ENCODE data around the gene RNF214. TPM values are rescaled to one million over a fixed set of nuclear protein-coding genes. Genes with fewer than 3 reads are reported as not detected.

Gene RNF214
- total RNA-seq, 3 donors from 2014 or later: 16.2 to 17.9 (median 16.9) TPM

GRCh38 chr11:117290809-117291396 is 58.4 kb downstream of the RNF214 start, which contains the start of gene BACE1-AS:
TSS of gene BACE1-AS (plus strand) at chr11:117291346.
- H3K36me3 Mint-ChIP-seq (ENCODE audit: insufficient read depth): peaks cover 26% of the 10 kb centered on the region
- no peak for DNase-seq
- peaks cover 6% of the 10 kb centered on the region for H3K4me1 Mint-ChIP-seq (ENCODE audit: low read depth)
- H3K9me3 Mint-ChIP-seq: no peaks in the 10 kb centered on the region
- ATAC-seq: no peak
- no peaks in the 10 kb centered on the region for H3K27me3 Mint-ChIP-seq (ENCODE audit: low read depth)
- no peak within 1 kb of the TSS for H3K4me3 Mint-ChIP-seq

- H3K9me3 Mint-ChIP-seq: no peaks in the 10 kb centered on the region
These were observed 60.1 kb downstream of the RNF214 start for GRCh38 chr11:117292616-117293015.

GRCh38 chr11:117295438-117296137 is 63.1 kb downstream of the RNF214 start:
- H3K36me3 Mint-ChIP-seq (ENCODE audit: insufficient read depth): peaks cover 6% of the 10 kb centered on the region
- no peaks in the 10 kb centered on the region for H3K4me1 Mint-ChIP-seq (ENCODE audit: low read depth)
- no peak for ATAC-seq
- DNase-seq: no peak
- no peaks in the 10 kb centered on the region for H3K27me3 Mint-ChIP-seq (ENCODE audit: low read depth)
- no peaks in the 10 kb centered on the region for H3K9me3 Mint-ChIP-seq
- no peak overlapping the region for H3K4me3 Mint-ChIP-seq

More at GRCh38 chr11:117292616-117293015, 60.1 kb downstream of the RNF214 start:
- Mint-ChIP-seq H3K27me3 (ENCODE audit: low read depth) (no peaks in the 10 kb centered on the region), H3K4me3 (no peak overlapping the region), H3K4me1 (ENCODE audit: low read depth) (no peaks in the 10 kb centered on the region), H3K36me3 (ENCODE audit: insufficient read depth) (peaks cover 18% of the 10 kb centered on the region)
- DNase-seq (no peak), ATAC-seq (no peak)

- H3K9me3 Mint-ChIP-seq: no peaks in the 10 kb centered on the region
- ATAC-seq (no peak), DNase-seq (no peak)
- H3K4me1 Mint-ChIP-seq (ENCODE audit: low read depth): no peaks in the 10 kb centered on the region
- H3K4me3 Mint-ChIP-seq: no peak overlapping the region
- H3K36me3 Mint-ChIP-seq (ENCODE audit: insufficient read depth): no peaks in the 10 kb centered on the region
- H3K27me3 Mint-ChIP-seq (ENCODE audit: low read depth): no peaks in the 10 kb centered on the region
These were observed 64.4 kb downstream of the RNF214 start for GRCh38 chr11:117296881-117297280.

GRCh38 chr11:117298195-117298594 is 65.7 kb downstream of the RNF214 start:
- Mint-ChIP-seq H3K27me3 (ENCODE audit: low read depth) (no peaks in the 10 kb centered on the region), H3K4me3 (no peak overlapping the region), H3K36me3 (ENCODE audit: insufficient read depth) (no peaks in the 10 kb centered on the region), H3K9me3 (no peaks in the 10 kb centered on the region), H3K4me1 (ENCODE audit: low read depth) (no peaks in the 10 kb centered on the region)
- DNase-seq: no peak
- no peak for ATAC-seq

GRCh38 chr11:117299351-117300282 is 67.1 kb downstream of the RNF214 start:
- DNase-seq (no peak), ATAC-seq (no peak)
- no peaks in the 10 kb centered on the region for H3K36me3 Mint-ChIP-seq (ENCODE audit: insufficient read depth)
- H3K27me3 Mint-ChIP-seq (ENCODE audit: low read depth): no peaks in the 10 kb centered on the region
- H3K9me3 Mint-ChIP-seq: no peaks in the 10 kb centered on the region
- no peaks in the 10 kb centered on the region for H3K4me1 Mint-ChIP-seq (ENCODE audit: low read depth)
- H3K4me3 Mint-ChIP-seq: no peak overlapping the region

- no peak overlapping the region for H3K4me3 Mint-ChIP-seq
- H3K4me1 Mint-ChIP-seq (ENCODE audit: low read depth): no peaks in the 10 kb centered on the region
- no peak for ATAC-seq
- no peaks in the 10 kb centered on the region for H3K27me3 Mint-ChIP-seq (ENCODE audit: low read depth)
- DNase-seq: no peak
- no peaks in the 10 kb centered on the region for H3K9me3 Mint-ChIP-seq
- H3K36me3 Mint-ChIP-seq (ENCODE audit: insufficient read depth): no peaks in the 10 kb centered on the region
These were observed 67.8 kb downstream of the RNF214 start for GRCh38 chr11:117300283-117300663.

- Mint-ChIP-seq H3K4me3 (no peak overlapping the region), H3K4me1 (ENCODE audit: low read depth) (no peaks in the 10 kb centered on the region), H3K36me3 (ENCODE audit: insufficient read depth) (no peaks in the 10 kb centered on the region), H3K27me3 (ENCODE audit: low read depth) (no peaks in the 10 kb centered on the region), H3K9me3 (no peaks in the 10 kb centered on the region)
- ATAC-seq (no peak), DNase-seq (no peak)
These were observed 68.3 kb downstream of the RNF214 start for GRCh38 chr11:117300773-117301172.

GRCh38 chr11:117302228-117302627 is 69.8 kb downstream of the RNF214 start:
- no peaks in the 10 kb centered on the region for H3K9me3 Mint-ChIP-seq
- H3K4me3 Mint-ChIP-seq: no peak overlapping the region
- no peaks in the 10 kb centered on the region for H3K27me3 Mint-ChIP-seq (ENCODE audit: low read depth)
- DNase-seq: no peak
- no peaks in the 10 kb centered on the region for H3K4me1 Mint-ChIP-seq (ENCODE audit: low read depth)
- no peak for ATAC-seq
- H3K36me3 Mint-ChIP-seq (ENCODE audit: insufficient read depth): no peaks in the 10 kb centered on the region

GRCh38 chr11:117303101-117303500 is 70.6 kb downstream of the RNF214 start:
- Mint-ChIP-seq H3K9me3 (no peaks in the 10 kb centered on the region), H3K27me3 (ENCODE audit: low read depth) (peaks cover under 1% of the 10 kb centered on the region), H3K4me3 (no peak overlapping the region), H3K36me3 (ENCODE audit: insufficient read depth) (no peaks in the 10 kb centered on the region), H3K4me1 (ENCODE audit: low read depth) (no peaks in the 10 kb centered on the region)
- ATAC-seq (no peak), DNase-seq (no peak)

GRCh38 chr11:117303646-117304315 is 71.3 kb downstream of the RNF214 start:
- DNase-seq: no peak
- no peak for ATAC-seq
- peaks cover 2% of the 10 kb centered on the region for H3K27me3 Mint-ChIP-seq (ENCODE audit: low read depth)
- H3K4me3 Mint-ChIP-seq: no peak overlapping the region
- no peaks in the 10 kb centered on the region for H3K36me3 Mint-ChIP-seq (ENCODE audit: insufficient read depth)
- no peaks in the 10 kb centered on the region for H3K4me1 Mint-ChIP-seq (ENCODE audit: low read depth)
- H3K9me3 Mint-ChIP-seq: no peaks in the 10 kb centered on the region

- Mint-ChIP-seq H3K4me1 (ENCODE audit: low read depth) (no peaks in the 10 kb centered on the region), H3K36me3 (ENCODE audit: insufficient read depth) (no peaks in the 10 kb centered on the region), H3K4me3 (no peak overlapping the region), H3K27me3 (ENCODE audit: low read depth) (peaks cover 2% of the 10 kb centered on the region), H3K9me3 (no peaks in the 10 kb centered on the region)
- ATAC-seq: no peak
- no peak for DNase-seq
These were observed 72.7 kb downstream of the RNF214 start for GRCh38 chr11:117305145-117305544.

GRCh38 chr11:117309310-117309709 is 76.8 kb downstream of the RNF214 start:
- Mint-ChIP-seq H3K4me3 (no peak overlapping the region), H3K27me3 (ENCODE audit: low read depth) (peaks cover 6% of the 10 kb centered on the region), H3K36me3 (ENCODE audit: insufficient read depth) (no peaks in the 10 kb centered on the region), H3K4me1 (ENCODE audit: low read depth) (peaks cover under 1% of the 10 kb centered on the region), H3K9me3 (no peaks in the 10 kb centered on the region)
- DNase-seq (no peak), ATAC-seq (no peak)

GRCh38 chr11:117313091-117313490 is 80.6 kb downstream of the RNF214 start:
- no peak overlapping the region for H3K4me3 Mint-ChIP-seq
- H3K36me3 Mint-ChIP-seq (ENCODE audit: insufficient read depth): no peaks in the 10 kb centered on the region
- no peaks in the 10 kb centered on the region for H3K9me3 Mint-ChIP-seq
- ATAC-seq: no peak
- H3K4me1 Mint-ChIP-seq (ENCODE audit: low read depth): peaks cover 13% of the 10 kb centered on the region
- peaks cover 25% of the 10 kb centered on the region for H3K27me3 Mint-ChIP-seq (ENCODE audit: low read depth)
- no peak for DNase-seq

Measured in activated T-cell treated with anti-CD3 and anti-CD28 coated beads, Interleukin-2, amount 50 U/mL, for 4 hours (primary cell).